Measurements from ENCODE around the gene TBL1X.

TBL1X gene

GRCh38 chrX:9569876-9570301, 105.0 kb downstream of the TBL1X start:
- Histone ChIP-seq H3K27me3 (no peaks in the 10 kb centered on the region), H3K36me3 (peaks cover 4% of the 10 kb centered on the region; the same call in 1 of the 2 replicates), H3K4me2 (peak overlapping the region; percentile 73), H4K20me1 (peaks cover 86% of the 10 kb centered on the region), H3K9me3 (no peaks in the 10 kb centered on the region), H3K4me3 (no peak overlapping the region), H3K9ac (peak overlapping the region; percentile 26; the same call in 1 of the 2 replicates), H3K27ac (no peak overlapping the region), H3K4me1 (peaks cover 94% of the 10 kb centered on the region)
- TF ChIP-seq Cebpa-rat (IDR thresholded peaks at IDR 0.05), result no peak

GRCh38 chrX:9573282-9574106, 108.6 kb downstream of the TBL1X start:
- no peak overlapping the region for H3K9ac ChIP-seq
- peaks cover 65% of the 10 kb centered on the region for H3K4me1 ChIP-seq
- no peak for TF ChIP-seq Cebpa-rat (IDR thresholded peaks at IDR 0.05)
- no peak overlapping the region for H3K4me3 ChIP-seq
- H3K9me3 ChIP-seq, result peaks cover 3% of the 10 kb centered on the region; the same call in 1 of the 2 replicates
- peaks cover 10% of the 10 kb centered on the region; the same call in 1 of the 2 replicates for H3K36me3 ChIP-seq
- peak overlapping the region; percentile 73 for H3K4me2 ChIP-seq
- peak overlapping the region; percentile 12; the same call in 1 of the 2 replicates for H3K27ac ChIP-seq
- no peaks in the 10 kb centered on the region for H3K27me3 ChIP-seq
- peaks cover 86% of the 10 kb centered on the region for H4K20me1 ChIP-seq

DNA sequence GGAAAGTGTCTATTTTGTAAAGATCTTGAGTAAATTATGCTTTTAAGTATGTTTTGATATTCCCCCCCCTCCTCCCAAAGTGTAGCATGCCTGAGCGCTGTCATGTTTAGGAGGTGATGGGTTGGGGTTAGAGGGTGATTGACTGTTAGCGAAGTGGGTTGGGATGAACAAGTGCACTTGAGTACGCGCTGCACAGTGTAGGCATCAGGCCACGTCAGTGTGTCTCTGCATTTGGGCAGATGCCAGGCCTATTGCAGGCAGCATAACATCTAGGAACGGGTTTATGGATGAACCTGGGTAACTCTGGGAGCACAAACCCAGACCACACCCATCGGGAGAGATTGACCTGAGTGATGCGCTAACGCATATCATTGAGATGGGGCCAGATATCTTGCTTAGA, 111.2 kb downstream of the TBL1X start:
- H3K9ac ChIP-seq, result no peak overlapping the region
- peaks cover 49% of the 10 kb centered on the region for H3K4me1 ChIP-seq
- H3K27me3 ChIP-seq, result no peaks in the 10 kb centered on the region
- no peak overlapping the region for H3K27ac ChIP-seq
- peaks cover 10% of the 10 kb centered on the region; the same call in 1 of the 2 replicates for H3K36me3 ChIP-seq
- peaks cover 3% of the 10 kb centered on the region; the same call in 1 of the 2 replicates for H3K9me3 ChIP-seq
- no peak overlapping the region for H3K4me3 ChIP-seq
- no peak overlapping the region for H3K4me2 ChIP-seq
- TF ChIP-seq Cebpa-rat (IDR thresholded peaks at IDR 0.05), result no peak
- H4K20me1 ChIP-seq, result peaks cover 95% of the 10 kb centered on the region

GRCh38 chrX:9577555-9577954, 112.7 kb downstream of the TBL1X start:
- H3K4me1 ChIP-seq, result peaks cover 34% of the 10 kb centered on the region
- no peak overlapping the region for H3K9ac ChIP-seq
- H4K20me1 ChIP-seq, result peaks cover 96% of the 10 kb centered on the region
- H3K4me2 ChIP-seq, result no peak overlapping the region
- H3K9me3 ChIP-seq, result peaks cover 3% of the 10 kb centered on the region; the same call in 1 of the 2 replicates
- no peak overlapping the region for H3K4me3 ChIP-seq
- no peak overlapping the region for H3K27ac ChIP-seq
- no peaks in the 10 kb centered on the region for H3K27me3 ChIP-seq
- TF ChIP-seq Cebpa-rat (IDR thresholded peaks at IDR 0.05), result no peak
- peaks cover 10% of the 10 kb centered on the region; the same call in 1 of the 2 replicates for H3K36me3 ChIP-seq

DNA sequence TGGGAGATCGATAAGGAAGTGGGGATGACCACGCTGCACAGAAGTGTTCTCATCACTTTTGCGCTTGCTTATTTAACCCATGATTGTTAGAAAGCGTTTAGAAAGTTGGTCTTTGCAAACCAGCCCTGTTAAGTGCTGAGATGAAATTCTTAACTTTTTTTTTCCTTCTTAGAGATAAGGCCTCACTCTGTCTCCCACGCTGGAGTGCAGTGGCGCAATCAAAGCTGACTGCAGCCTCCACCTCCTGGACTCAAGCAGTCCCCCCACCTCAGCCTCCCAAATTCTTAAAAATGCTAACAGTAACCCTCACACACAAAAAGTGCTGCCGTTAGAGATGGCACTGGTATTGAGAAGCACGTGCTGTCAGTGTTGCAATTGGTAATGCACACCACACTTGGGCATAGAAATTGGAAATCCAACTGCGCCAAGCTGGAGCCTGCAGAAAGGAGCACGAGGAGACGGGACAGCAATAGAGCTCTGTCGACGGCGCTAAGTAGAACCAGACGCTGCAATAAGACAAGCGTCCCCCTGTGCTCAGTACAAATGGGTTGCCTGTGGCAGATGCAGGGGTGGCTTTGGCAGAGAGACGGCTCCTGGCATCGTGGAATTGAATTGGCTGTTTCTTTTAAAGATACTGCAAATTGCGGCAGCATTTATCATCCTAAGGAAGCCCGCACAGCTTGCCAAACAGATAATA, 113.4 kb downstream of the TBL1X start:
- peaks cover 96% of the 10 kb centered on the region for H4K20me1 ChIP-seq
- H3K9me3 ChIP-seq, result peaks cover 3% of the 10 kb centered on the region; the same call in 1 of the 2 replicates
- H3K36me3 ChIP-seq, result peaks cover 10% of the 10 kb centered on the region; the same call in 1 of the 2 replicates
- H3K27me3 ChIP-seq, result no peaks in the 10 kb centered on the region
- H3K9ac ChIP-seq, result no peak overlapping the region
- peaks cover 33% of the 10 kb centered on the region for H3K4me1 ChIP-seq
- H3K27ac ChIP-seq, result no peak overlapping the region
- no peak overlapping the region for H3K4me2 ChIP-seq
- H3K4me3 ChIP-seq, result no peak overlapping the region
- TF ChIP-seq Cebpa-rat (IDR thresholded peaks at IDR 0.05), result no peak

DNA sequence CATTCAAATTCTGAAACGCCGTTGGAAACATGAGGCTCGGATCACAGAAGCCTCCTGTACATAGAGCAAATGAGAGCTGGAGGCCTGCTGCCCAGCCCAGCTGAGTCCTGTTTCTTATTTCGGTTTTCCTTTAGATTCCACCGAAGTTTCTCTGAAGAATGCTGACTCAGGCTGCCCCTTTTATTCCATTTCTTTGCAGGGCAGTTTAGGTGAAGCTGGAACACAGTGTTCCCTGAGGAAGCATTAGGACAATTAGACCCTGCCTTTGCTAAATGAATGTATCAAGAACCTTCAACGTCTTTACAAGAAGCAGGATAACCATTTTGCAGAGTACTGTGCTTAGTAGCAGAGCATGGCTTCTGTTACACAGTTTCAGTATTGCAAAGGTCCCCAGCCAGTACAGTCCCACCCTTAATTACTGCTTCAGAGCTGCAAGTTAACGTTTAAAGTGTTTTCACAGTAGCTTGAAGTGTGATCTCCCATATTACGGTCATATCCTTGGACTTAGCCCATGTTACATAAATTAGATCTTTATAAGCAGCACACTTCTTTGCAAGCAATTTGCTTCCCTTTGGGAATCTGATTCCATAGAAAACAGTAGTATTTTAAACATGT, 117.0 kb downstream of the TBL1X start:
- Histone ChIP-seq H3K27ac (no peak overlapping the region), H3K4me2 (no peak overlapping the region), H3K36me3 (no peaks in the 10 kb centered on the region), H3K27me3 (no peaks in the 10 kb centered on the region), H3K9ac (no peak overlapping the region), H3K4me3 (no peak overlapping the region), H3K4me1 (peaks cover 26% of the 10 kb centered on the region), H3K9me3 (no peaks in the 10 kb centered on the region), H4K20me1 (peaks cover 98% of the 10 kb centered on the region)
- no peak for TF ChIP-seq Cebpa-rat (IDR thresholded peaks at IDR 0.05)

GRCh38 chrX:9582956-9583355, 118.1 kb downstream of the TBL1X start:
- Histone ChIP-seq H3K9me3 (no peaks in the 10 kb centered on the region), H3K4me3 (no peak overlapping the region), H3K4me1 (peaks cover 32% of the 10 kb centered on the region), H3K9ac (no peak overlapping the region), H3K27ac (no peak overlapping the region), H4K20me1 (peaks cover 94% of the 10 kb centered on the region), H3K27me3 (no peaks in the 10 kb centered on the region), H3K36me3 (no peaks in the 10 kb centered on the region), H3K4me2 (no peak overlapping the region)
- no peak for TF ChIP-seq Cebpa-rat (IDR thresholded peaks at IDR 0.05)

DNA sequence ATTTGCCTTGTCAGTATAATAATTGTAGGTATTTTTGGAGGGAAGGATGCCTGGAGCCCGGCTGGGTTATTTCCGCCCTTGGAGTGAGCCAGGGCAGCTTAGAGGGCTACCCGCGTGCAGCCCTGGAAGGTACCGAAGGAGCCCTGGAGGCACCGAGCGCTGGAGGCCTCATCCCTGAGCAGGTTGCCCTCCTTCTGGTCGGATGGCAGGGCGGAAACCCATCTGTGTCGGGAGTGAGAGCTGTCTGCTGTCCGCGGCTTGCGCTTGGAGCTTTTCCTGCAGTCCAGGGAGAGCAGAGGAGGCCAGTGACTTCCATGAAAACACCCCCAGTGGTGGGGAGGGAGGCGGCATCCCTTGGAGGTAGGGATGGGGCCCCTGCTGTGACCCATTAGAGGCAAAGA, 122.1 kb downstream of the TBL1X start:
- Histone ChIP-seq H3K4me3 (no peak overlapping the region), H3K4me2 (0 out of 2 replicates have a peak overlapping the region, but pooled peaks have one; percentile 12), H3K36me3 (peaks cover 12% of the 10 kb centered on the region), H3K9me3 (peaks cover 13% of the 10 kb centered on the region), H3K27me3 (no peaks in the 10 kb centered on the region), H3K9ac (no peak overlapping the region), H3K4me1 (peaks cover 17% of the 10 kb centered on the region), H4K20me1 (peaks cover 53% of the 10 kb centered on the region), H3K27ac (no peak overlapping the region)
- no peak for TF ChIP-seq Cebpa-rat (IDR thresholded peaks at IDR 0.05)

DNA sequence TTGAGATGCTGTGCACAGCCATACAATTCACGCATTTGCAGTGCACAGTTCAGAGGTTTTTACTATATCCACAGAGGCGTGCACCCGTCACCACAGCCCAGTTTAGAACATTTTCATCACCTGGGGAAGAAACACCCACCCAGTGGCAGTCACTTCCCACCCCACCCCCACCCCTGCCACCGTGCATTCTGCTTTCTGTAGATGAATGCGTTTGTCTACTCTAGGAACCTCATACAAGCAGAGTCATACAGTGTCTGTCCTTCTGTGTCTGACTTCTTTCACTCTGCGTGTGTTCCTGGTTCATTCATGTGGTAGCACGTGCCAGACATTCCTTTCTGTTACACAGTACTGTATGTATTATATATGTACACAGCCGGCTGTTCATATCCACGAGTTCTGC, 122.8 kb downstream of the TBL1X start:
- H3K4me3 ChIP-seq, result no peak overlapping the region
- H3K4me1 ChIP-seq, result peaks cover 16% of the 10 kb centered on the region
- H3K27ac ChIP-seq, result no peak overlapping the region
- peaks cover 47% of the 10 kb centered on the region for H4K20me1 ChIP-seq
- no peak for TF ChIP-seq Cebpa-rat (IDR thresholded peaks at IDR 0.05)
- H3K27me3 ChIP-seq, result no peaks in the 10 kb centered on the region
- peaks cover 16% of the 10 kb centered on the region for H3K9me3 ChIP-seq
- 0 out of 2 replicates have a peak overlapping the region, but pooled peaks have one; percentile 12 for H3K4me2 ChIP-seq
- H3K9ac ChIP-seq, result no peak overlapping the region
- peaks cover 15% of the 10 kb centered on the region for H3K36me3 ChIP-seq

All from BLaER1 (cell line).